ENCODE results near the gene METTL15. TPM values are rescaled to one million over a fixed set of nuclear protein-coding genes. Genes with fewer than 3 reads are reported as not detected.

The METTL15 gene
- total RNA-seq, 1 donor from 2014 or later, result 13.5 TPM

GRCh38 chr11:28106353-28107043 is 1.7 kb upstream of the METTL15 start:
- Histone ChIP-seq H3K9me3 (no peaks in the 10 kb centered on the region), H3K4me1 (peaks cover 21% of the 10 kb centered on the region), H3K27me3 (no peaks in the 10 kb centered on the region), H3K4me3 (no peak overlapping the region), H3K27ac (no peak overlapping the region), H3K36me3 (no peaks in the 10 kb centered on the region)
- intact Hi-C loops (cut with DNase I), result no loop called here
- TF ChIP-seq, protein P1, sequence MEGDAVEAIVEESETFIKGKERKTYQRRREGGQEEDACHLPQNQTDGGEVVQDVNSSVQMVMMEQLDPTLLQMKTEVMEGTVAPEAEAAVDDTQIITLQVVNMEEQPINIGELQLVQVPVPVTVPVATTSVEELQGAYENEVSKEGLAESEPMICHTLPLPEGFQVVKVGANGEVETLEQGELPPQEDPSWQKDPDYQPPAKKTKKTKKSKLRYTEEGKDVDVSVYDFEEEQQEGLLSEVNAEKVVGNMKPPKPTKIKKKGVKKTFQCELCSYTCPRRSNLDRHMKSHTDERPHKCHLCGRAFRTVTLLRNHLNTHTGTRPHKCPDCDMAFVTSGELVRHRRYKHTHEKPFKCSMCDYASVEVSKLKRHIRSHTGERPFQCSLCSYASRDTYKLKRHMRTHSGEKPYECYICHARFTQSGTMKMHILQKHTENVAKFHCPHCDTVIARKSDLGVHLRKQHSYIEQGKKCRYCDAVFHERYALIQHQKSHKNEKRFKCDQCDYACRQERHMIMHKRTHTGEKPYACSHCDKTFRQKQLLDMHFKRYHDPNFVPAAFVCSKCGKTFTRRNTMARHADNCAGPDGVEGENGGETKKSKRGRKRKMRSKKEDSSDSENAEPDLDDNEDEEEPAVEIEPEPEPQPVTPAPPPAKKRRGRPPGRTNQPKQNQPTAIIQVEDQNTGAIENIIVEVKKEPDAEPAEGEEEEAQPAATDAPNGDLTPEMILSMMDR (IDR thresholded peaks at IDR 0.05), result no peak
- ATAC-seq (no peak), DNase-seq (no peak)

- no peaks in the 10 kb centered on the region for H3K9me3 ChIP-seq
- no peaks in the 10 kb centered on the region for H3K36me3 ChIP-seq
- no peaks in the 10 kb centered on the region for H3K27me3 ChIP-seq
- H3K4me1 ChIP-seq, result peaks cover 21% of the 10 kb centered on the region
- peak overlapping the region; percentile 64 for H3K4me3 ChIP-seq
- DNase-seq (no peak), ATAC-seq (no peak)
- peak overlapping the region; percentile 91 for H3K27ac ChIP-seq
- intact Hi-C loops (cut with DNase I), result no loop called here
- TF ChIP-seq, protein P1 (IDR thresholded peaks at IDR 0.05), result no peak
These were observed 918 bp upstream of the METTL15 start for GRCh38 chr11:28107191-28107749.

- TF ChIP-seq, protein P1 (IDR thresholded peaks at IDR 0.05), result no peak
- Histone ChIP-seq H3K4me1 (peaks cover 21% of the 10 kb centered on the region), H3K36me3 (no peaks in the 10 kb centered on the region), H3K27me3 (no peaks in the 10 kb centered on the region), H3K4me3 (peak overlapping the region; percentile 64), H3K9me3 (no peaks in the 10 kb centered on the region), H3K27ac (peak overlapping the region; percentile 91)
- DNase-seq (no peak), ATAC-seq (no peak)
- intact Hi-C loops (cut with DNase I), result no loop called here
These were observed 770 bp downstream of the METTL15 start for GRCh38 chr11:28108958-28109357.

- DNase-seq, result peak; percentile 87
- no peaks in the 10 kb centered on the region for H3K27me3 ChIP-seq
- H3K4me1 ChIP-seq, result peaks cover 21% of the 10 kb centered on the region
- H3K9me3 ChIP-seq, result no peaks in the 10 kb centered on the region
- H3K36me3 ChIP-seq, result peaks cover 11% of the 10 kb centered on the region
- H3K27ac ChIP-seq, result peak overlapping the region; percentile 87
- TF ChIP-seq, protein P1 (IDR thresholded peaks at IDR 0.05), result no peak
- ATAC-seq, result peak; percentile 73
- intact Hi-C loops (cut with DNase I), result no loop called here
- H3K4me3 ChIP-seq, result peak overlapping the region; percentile 71
These were observed 2.1 kb downstream of the METTL15 start for GRCh38 chr11:28110108-28110820.

GRCh38 chr11:28110821-28111200 is 2.6 kb downstream of the METTL15 start:
- TF ChIP-seq, protein P1 (IDR thresholded peaks at IDR 0.05), result no peak
- Histone ChIP-seq H3K27ac (peak overlapping the region; percentile 87), H3K36me3 (peaks cover 15% of the 10 kb centered on the region), H3K27me3 (no peaks in the 10 kb centered on the region), H3K4me3 (peak overlapping the region; percentile 71), H3K4me1 (peaks cover 21% of the 10 kb centered on the region), H3K9me3 (no peaks in the 10 kb centered on the region)
- DNase-seq (no peak), ATAC-seq (no peak)
- intact Hi-C loops (cut with DNase I), result no loop called here

Data from upper lobe of right lung (tissue), 1 donor.